ENCODE measurements around the gene SLC38A3.

DNA sequence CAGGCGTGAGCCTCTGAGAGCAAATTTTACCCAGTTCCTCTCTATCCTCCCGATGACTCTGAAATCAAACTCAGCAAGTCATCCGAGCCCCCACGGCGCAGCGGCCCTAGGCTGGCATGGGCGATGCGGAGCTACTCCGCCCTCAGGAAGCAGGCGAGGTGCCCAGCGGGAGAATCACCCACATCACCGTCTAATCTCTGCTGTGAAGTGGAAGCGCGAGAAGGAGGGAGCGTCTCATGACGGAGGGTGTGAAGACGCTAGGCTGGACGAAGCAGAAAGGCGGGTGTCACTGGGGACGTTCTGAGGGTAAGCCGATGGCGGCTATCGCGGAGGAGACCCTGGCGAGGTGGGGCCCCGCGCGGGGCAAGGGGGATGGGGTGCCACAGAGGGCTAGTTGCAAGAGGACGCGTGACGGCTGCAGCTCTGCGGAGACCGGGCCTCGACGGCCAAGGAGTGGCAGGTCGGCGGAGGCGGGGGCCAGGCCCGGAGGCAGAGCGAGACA lies 21.9 kb downstream of the SLC38A3 start:
- TF ChIP-seq POLR2AphosphoS5 (IDR thresholded peaks at IDR 0.05; ENCODE audit: low read depth): no peak
- TF ChIP-seq, protein P1, sequence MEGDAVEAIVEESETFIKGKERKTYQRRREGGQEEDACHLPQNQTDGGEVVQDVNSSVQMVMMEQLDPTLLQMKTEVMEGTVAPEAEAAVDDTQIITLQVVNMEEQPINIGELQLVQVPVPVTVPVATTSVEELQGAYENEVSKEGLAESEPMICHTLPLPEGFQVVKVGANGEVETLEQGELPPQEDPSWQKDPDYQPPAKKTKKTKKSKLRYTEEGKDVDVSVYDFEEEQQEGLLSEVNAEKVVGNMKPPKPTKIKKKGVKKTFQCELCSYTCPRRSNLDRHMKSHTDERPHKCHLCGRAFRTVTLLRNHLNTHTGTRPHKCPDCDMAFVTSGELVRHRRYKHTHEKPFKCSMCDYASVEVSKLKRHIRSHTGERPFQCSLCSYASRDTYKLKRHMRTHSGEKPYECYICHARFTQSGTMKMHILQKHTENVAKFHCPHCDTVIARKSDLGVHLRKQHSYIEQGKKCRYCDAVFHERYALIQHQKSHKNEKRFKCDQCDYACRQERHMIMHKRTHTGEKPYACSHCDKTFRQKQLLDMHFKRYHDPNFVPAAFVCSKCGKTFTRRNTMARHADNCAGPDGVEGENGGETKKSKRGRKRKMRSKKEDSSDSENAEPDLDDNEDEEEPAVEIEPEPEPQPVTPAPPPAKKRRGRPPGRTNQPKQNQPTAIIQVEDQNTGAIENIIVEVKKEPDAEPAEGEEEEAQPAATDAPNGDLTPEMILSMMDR (conservative IDR thresholded peaks at IDR 0.05; ENCODE audit: low read depth in 2 of 2): no peak
- TF ChIP-seq ZNF114 (CRISPR knock-in tag; IDR thresholded peaks at IDR 0.05): no peak

Data from GM23338 (cell line).